B cell (primary cell): ENCODE measurements around the gene TCF12. TPM values are rescaled to one million over a fixed set of nuclear protein-coding genes. Genes with fewer than 3 reads are reported as not detected.

Experiments
- ATAC-seq: fragments of 200-7000 bp; cut with Tn5 transposase; one replicate; pipeline ENCODE4 v1.10.0; 2021; ENCODE audit warnings: low read depth, mild to moderate bottlenecking, moderate number of reproducible peaks, moderate library complexity
- CTCF ChIA-PET: fragments of 350-600 bp; sonication (Branson Sonifier 250); formaldehyde crosslinking; loops from one replicate; lab custom pipeline; 2021; ENCODE audit warnings: antibody characterized with exemption, inconsistent platforms; lab: Charles Lee
- POLR2A ChIA-PET: fragments of 350-600 bp; sonication (Branson Sonifier 250); formaldehyde crosslinking; loops from one replicate; lab custom pipeline; 2021; ENCODE audit warnings: antibody characterized with exemption; lab: Charles Lee
- DNase-seq: peaks from one replicate; pipeline ENCODE4 v3.0.0; 2013
- H2AFZ ChIP-seq: 2 replicates; pipeline ENCODE4 v1.6.1; 2012; ENCODE audit warnings: mild to moderate bottlenecking, low read depth, low read length; ENCODE audit not compliant: insufficient read depth, poor library complexity, severe bottlenecking
- H3K27ac ChIP-seq, 2 donors: 1 replicate in 1 of 2; 2 replicates in 1 of 2; pipeline ENCODE4 v1.5.1; 2012 to 2013; ENCODE audit warnings: low read length in 2 of 2, mild to moderate bottlenecking in 2 of 2, moderate library complexity in 1 of 2
- H3K27me3 ChIP-seq, 4 experiments: fragments of 200-600 bp in 1 of 4; sonication (generic) in 1 of 4; replicated peaks in 1 of 4; 1 replicate in 2 of 4; 2 replicates in 2 of 4; pipeline versions ENCODE4 v1.6.1 to v1.7.0; 2013 to 2016; ENCODE audit warnings: low read length in 3 of 4, mild to moderate bottlenecking in 2 of 4, mixed read lengths in 1 of 4, moderate library complexity in 1 of 4; ENCODE audit not compliant: insufficient read depth in 4 of 4, control insufficient read depth in 3 of 4; ENCODE audit errors: control extremely low read depth in 1 of 4
- H3K36me3 ChIP-seq, 2 experiments: replicated peaks in 1 of 2; 1 replicate in 1 of 2; 2 replicates in 1 of 2; pipeline versions ENCODE4 v1.6.1 to v1.7.1; 2013; ENCODE audit warnings: low read length in 1 of 2; ENCODE audit not compliant: insufficient read depth in 2 of 2, control insufficient read depth in 1 of 2; ENCODE audit errors: control extremely low read depth in 1 of 2, extremely low read depth in 1 of 2
- H3K4me1 ChIP-seq, 2 donors: fragments of 200-600 bp in 1 of 2; sonication (generic) in 1 of 2; 1 replicate in 1 of 2; 2 replicates in 1 of 2; pipeline versions ENCODE4 v1.5.1 to v1.6.1; 2013 to 2017; ENCODE audit warnings: low read length in 2 of 2; ENCODE audit not compliant: control insufficient read depth in 2 of 2, insufficient read depth in 2 of 2
- H3K4me2 ChIP-seq: replicated peaks from 2 replicates; pipeline ENCODE3; 2012; ENCODE audit warnings: mild to moderate bottlenecking, low read depth, low read length; ENCODE audit not compliant: poor library complexity, severe bottlenecking
- H3K4me3 ChIP-seq, 5 experiments: fragments of 200-600 bp in 1 of 5; sonication (generic) in 1 of 5; 1 replicate in 3 of 5; 2 replicates in 2 of 5; pipeline versions ENCODE4 v1.5.1 to v1.7.0; 2011 to 2016; ENCODE audit warnings: low read length in 4 of 5, mild to moderate bottlenecking in 4 of 5, low read depth in 2 of 5, control low read depth in 1 of 5, moderate library complexity in 1 of 5; ENCODE audit not compliant: insufficient read depth in 1 of 5; ENCODE audit errors: control extremely low read depth in 1 of 5, extremely low read depth in 1 of 5
- H3K79me2 ChIP-seq: fragments of 200-600 bp; sonication (generic); one replicate; pipeline ENCODE4 v1.6.0; 2016; ENCODE audit warnings: low read length; ENCODE audit not compliant: control insufficient read depth, insufficient read depth
- H3K9ac ChIP-seq: fragments of 200-600 bp; sonication (generic); 2 replicates; pipeline ENCODE4 v1.6.1; 2017; ENCODE audit warnings: mild to moderate bottlenecking, low read length, moderate library complexity
- H3K9me3 ChIP-seq, 3 donors: one replicate each; pipeline versions ENCODE4 v1.6.1 to v1.7.1; 2013; ENCODE audit warnings: low read length in 2 of 3; ENCODE audit not compliant: control insufficient read depth in 2 of 3, insufficient read depth in 1 of 3; ENCODE audit errors: control extremely low read depth in 1 of 3
- H4K20me1 ChIP-seq: 2 replicates; pipeline ENCODE4 v1.6.0; 2012; ENCODE audit warnings: mild to moderate bottlenecking, low read length; ENCODE audit not compliant: insufficient read depth, control insufficient read depth, poor library complexity, severe bottlenecking
- H3K27ac Mint-ChIP-seq: one replicate; pipeline ENCODE4 v1.8.0; 2021; ENCODE audit warnings: mixed read lengths
- H3K27me3 Mint-ChIP-seq: one replicate; pipeline ENCODE4 v1.8.0; 2021; ENCODE audit warnings: mixed read lengths
- H3K4me1 Mint-ChIP-seq: one replicate; pipeline ENCODE4 v1.8.0; 2021; ENCODE audit warnings: mixed read lengths
- H3K4me3 Mint-ChIP-seq: one replicate; pipeline ENCODE4 v1.8.0; 2021; ENCODE audit warnings: mixed read lengths
- H3K9me3 Mint-ChIP-seq: one replicate; pipeline ENCODE4 v1.8.0; 2022; ENCODE audit warnings: mixed read lengths; ENCODE audit not compliant: insufficient read depth
- CTCF ChIP-seq: fragments of 200-600 bp; IDR thresholded peaks from one replicate; pipeline ENCODE4 v1.8.0; 2022; ENCODE audit warnings: antibody characterized with exemption, mild to moderate bottlenecking
- EZH2 ChIP-seq: IDR thresholded peaks from 2 replicates; pipeline ENCODE4 v1.6.1; 2012; ENCODE audit warnings: borderline replicate concordance, low read depth, mild to moderate bottlenecking, moderate library complexity, low read length; ENCODE audit not compliant: insufficient read depth, poor library complexity, severe bottlenecking
- WGBS: methylation state at CpG from one replicate; pipeline ENCODE4 v1.1.5; 2013; ENCODE audit warnings: missing lambda C conversion rate; ENCODE audit not compliant: insufficient coverage; 5-methylcytosine and 5-hydroxymethylcytosine counted together
- intact Hi-C: fragments of 100-400 bp; cut with micrococcal nuclease; formaldehyde crosslinking; loops from one replicate; pipeline ENCODE4 v1.10.0; 2022
- polyA plus RNA-seq: library from polyadenylated mRNA; depleted of rRNA; stranded (reverse); fragments of >200 nt; gene quantifications from 2 replicates; pipeline ENCODE4 v1.2.3, GENCODE V29; 2012
- total RNA-seq, 2 donors: library from RNA; stranded (reverse); fragments of 120-200 nt in 1 of 2; gene quantifications; 1 replicate in 1 of 2; 2 replicates in 1 of 2; pipeline versions ENCODE4 v1.2.3 to v1.2.4, GENCODE V29; 2013 to 2022

Gene TCF12
- total and polyA plus RNA-seq, 2 donors (not counting 1 experiment from before 2014, with no cell fraction given): 27.1 to 131 TPM

- no peak for TF ChIP-seq CTCF
- TF ChIP-seq EZH2: no peak
- Histone ChIP-seq H3K36me3 (no peaks in the 10 kb centered on the region), H2AFZ (no peak overlapping the region), H3K4me3 (no peak overlapping the region), H3K27ac (no peak overlapping the region), H3K9me3 (no peaks in the 10 kb centered on the region), H4K20me1 (no peaks in the 10 kb centered on the region), H3K27me3 (no peaks in the 10 kb centered on the region), H3K79me2 (no peaks in the 10 kb centered on the region), H3K9ac (no peak overlapping the region), H3K4me2 (no peak overlapping the region), H3K4me1 (peaks cover 0 to 8% of the 10 kb centered on the region in 2 donors)
- Mint-ChIP-seq H3K27ac (no peak overlapping the region), H3K27me3 (no peaks in the 10 kb centered on the region), H3K4me1 (peaks cover 19% of the 10 kb centered on the region), H3K9me3 (no peaks in the 10 kb centered on the region), H3K4me3 (no peak overlapping the region)
- intact Hi-C loops: no loop called here
- CTCF ChIA-PET: interaction anchor here (1.0 to 1.4 kb wide), 3 partner anchors 19 to 23 kb away, joined by 3 to 4 read pairs (median 4); no protein-coding TSS in a partner anchor
- no CpG with 5 or more reads among the region's 1 CpG for WGBS
- POLR2A ChIA-PET: no interaction called here
- DNase-seq (no peak), ATAC-seq (no peak)
These were observed 205.6 kb downstream of the TCF12 start for GRCh38 chr15:57124036-57124435.

- Histone ChIP-seq H3K27me3 (no peaks in the 10 kb centered on the region), H4K20me1 (no peaks in the 10 kb centered on the region), H2AFZ (no peak overlapping the region), H3K4me1 (peaks cover 6 to 8% of the 10 kb centered on the region in 2 donors), H3K27ac (no peak overlapping the region), H3K79me2 (no peaks in the 10 kb centered on the region), H3K9me3 (no peaks in the 10 kb centered on the region), H3K4me3 (no peak overlapping the region), H3K36me3 (no peaks in the 10 kb centered on the region), H3K4me2 (no peak overlapping the region), H3K9ac (no peak overlapping the region)
- Mint-ChIP-seq H3K9me3 (no peaks in the 10 kb centered on the region), H3K4me1 (peaks cover 22% of the 10 kb centered on the region), H3K27me3 (no peaks in the 10 kb centered on the region), H3K4me3 (no peak overlapping the region), H3K27ac (no peak overlapping the region)
- no peak for TF ChIP-seq CTCF
- no peak for TF ChIP-seq EZH2
- intact Hi-C loops: no loop called here
- ChIA-PET CTCF (interaction anchor here (0.6 to 4.0 kb wide), 4 partner anchors 9 to 768 kb away, joined by 3 to 17 read pairs (median 3); no protein-coding TSS in a partner anchor), POLR2A (no interaction called here)
- WGBS: 100% methylated on average over 1 of the region's 3 CpGs
- no peak for ATAC-seq
- DNase-seq: no peak
These were observed 210.6 kb downstream of the TCF12 start for GRCh38 chr15:57129064-57129463.
